T-helper 17 cell (primary cell): ENCODE results near the gene SPATA31D3. TPM values are rescaled to one million over a fixed set of nuclear protein-coding genes. Genes with fewer than 3 reads are reported as not detected.
"Not testable (repeated sequence)": the region's sequence is repeated elsewhere in the genome, so short reads cannot be mapped to it uniquely, and the experiment has no call there.

Source experiments
- ATAC-seq: fragments of 150-1000 bp; cut with Tn5 transposase; 2 replicates; pipeline ENCODE4 v1.10.0; 2021; ENCODE audit warnings: mild to moderate bottlenecking, moderate library complexity
- DNase-seq, 3 donors: peaks; one replicate each; pipeline versions ENCODE4 v3.0.0 to v3.0.0-alpha.2; 2020 to 2021
- H3K9me3 ChIP-seq: one replicate; pipeline ENCODE4 v1.7.0; 2013; ENCODE audit warnings: low read length, mild to moderate bottlenecking; ENCODE audit not compliant: control insufficient read depth, poor library complexity, severe bottlenecking
- H3K27ac Mint-ChIP-seq: one replicate; pipeline ENCODE4 v1.8.0; 2022; ENCODE audit warnings: mild to moderate bottlenecking, moderate library complexity, mixed read lengths
- H3K27me3 Mint-ChIP-seq: one replicate; pipeline ENCODE4 v1.8.0; 2022; ENCODE audit warnings: mixed read lengths
- H3K36me3 Mint-ChIP-seq: one replicate; pipeline ENCODE4 v1.8.0; 2022; ENCODE audit warnings: low read depth, mixed read lengths
- H3K4me1 Mint-ChIP-seq: one replicate; pipeline ENCODE4 v1.8.0; 2022; ENCODE audit warnings: mild to moderate bottlenecking, mixed read lengths
- H3K4me3 Mint-ChIP-seq: one replicate; pipeline ENCODE4 v1.8.0; 2022; ENCODE audit warnings: mild to moderate bottlenecking, moderate library complexity, mixed read lengths
- total RNA-seq, 4 donors: library from RNA in 2 of 4; stranded (reverse) in 2 of 4; gene quantifications; one replicate each; pipeline ENCODE4 v1.2.3 and lab custom pipeline; 2022 to 2026

SPATA31D3 gene
- total RNA-seq, 2 donors from 2014 or later: not detected

DNA sequence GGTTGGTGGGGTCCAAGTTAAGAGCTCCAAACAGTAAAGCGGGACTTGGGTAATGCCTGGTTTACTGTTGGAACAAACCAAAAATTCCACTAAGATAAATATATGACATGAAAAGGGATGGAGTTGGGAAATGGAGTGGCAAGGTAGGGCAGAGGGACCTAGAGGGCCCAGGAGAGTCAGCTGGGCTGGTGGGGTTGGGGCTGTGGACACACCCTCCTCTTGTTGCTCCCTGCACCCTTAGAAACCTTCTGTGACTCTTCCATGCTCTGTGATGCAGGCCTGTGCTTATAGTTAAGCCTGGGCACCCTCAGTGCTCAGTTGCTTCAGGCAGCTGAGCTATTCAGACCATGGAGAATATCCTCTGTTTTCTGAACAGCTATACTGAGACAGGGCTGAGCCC is 45.2 kb downstream of the SPATA31D3 start, which contains the start of gene SPATA31D1:
Gene SPATA31D1, plus strand, starts transcription at position 301 of the 400 bp plus-strand sequence. Its CDS starts 47 bp downstream, at position 348.
- ATAC-seq, H3K27ac Mint-ChIP-seq, DNase-seq, H3K4me1 Mint-ChIP-seq, H3K4me3 Mint-ChIP-seq, H3K36me3 Mint-ChIP-seq, H3K9me3 ChIP-seq, H3K27me3 Mint-ChIP-seq: not testable (repeated sequence)

DNA sequence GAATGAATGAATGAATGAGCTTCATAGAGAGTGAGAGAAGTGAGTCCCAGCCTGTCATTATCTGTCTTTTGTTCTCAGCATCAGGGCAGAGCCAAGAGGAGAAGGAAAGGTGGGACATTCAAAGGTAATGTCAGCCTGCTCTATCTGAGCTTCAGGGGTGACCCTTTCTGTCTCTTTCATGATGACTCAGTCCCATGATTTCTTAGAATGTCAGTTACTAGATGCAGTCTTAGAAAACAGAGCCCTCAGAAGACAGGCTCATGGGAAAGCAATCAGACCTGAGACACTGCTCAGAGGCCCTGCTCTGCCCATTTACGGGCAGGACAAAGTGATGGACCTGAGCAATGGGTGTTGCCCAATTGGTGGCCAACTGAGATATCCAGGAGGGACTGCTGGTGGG is 46.4 kb downstream of the SPATA31D3 start:
- no peak overlapping the region for H3K4me3 Mint-ChIP-seq
- no peak overlapping the region for H3K27ac Mint-ChIP-seq
- DNase-seq: no peak
- H3K27me3 Mint-ChIP-seq: no peaks in the 10 kb centered on the region
- H3K4me1 Mint-ChIP-seq: no peaks in the 10 kb centered on the region
- H3K36me3 Mint-ChIP-seq: peaks cover 2% of the 10 kb centered on the region
- no peak for ATAC-seq
- H3K9me3 ChIP-seq: no peaks in the 10 kb centered on the region

DNA sequence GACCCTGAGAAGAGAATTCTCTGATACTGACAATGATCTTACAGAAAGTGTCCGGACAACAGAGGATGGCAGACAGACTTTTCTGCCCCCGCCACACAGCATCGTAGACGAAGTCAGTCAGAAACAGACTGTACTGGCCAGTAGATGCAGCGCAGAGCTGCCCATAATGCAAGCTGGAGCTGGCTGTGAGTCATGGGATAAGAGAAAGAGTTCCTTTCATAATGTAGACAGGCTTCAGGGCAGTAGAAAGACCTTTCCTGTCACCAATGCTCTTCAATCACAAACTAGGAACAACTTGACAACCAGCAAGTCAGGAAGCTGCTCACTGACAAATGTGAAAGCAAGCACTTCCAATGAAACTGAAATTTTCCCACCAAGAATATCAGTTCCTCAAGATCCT is 50.4 kb downstream of the SPATA31D3 start:
- no peaks in the 10 kb centered on the region for H3K4me1 Mint-ChIP-seq
- H3K4me3 Mint-ChIP-seq: no peak overlapping the region
- ATAC-seq (no peak), DNase-seq (no peak)
- no peaks in the 10 kb centered on the region for H3K27me3 Mint-ChIP-seq
- no peak overlapping the region for H3K27ac Mint-ChIP-seq
- H3K9me3 ChIP-seq: no peaks in the 10 kb centered on the region
- H3K36me3 Mint-ChIP-seq: peaks cover 2% of the 10 kb centered on the region

Other genes starting within 250 kb of the SPATA31D3 start
- not detected for gene SPATA31D4, start 15.1 kb upstream of the SPATA31D3 start, total RNA-seq
- not detected for gene SPATA31D1, start 45.3 kb downstream of the SPATA31D3 start, total RNA-seq